Fibroblast of mammary gland (primary cell): ENCODE measurements around the gene FAM222A.

ENCODE experiments used
- DNase-seq: peaks from one replicate; pipeline ENCODE4 v3.0.0-alpha.2; 2010; ENCODE audit warnings: low read depth
- H3K4me3 ChIP-seq: 2 replicates; pipeline ENCODE4 v1.5.1; 2011; ENCODE audit warnings: low read depth, mild to moderate bottlenecking, low read length, moderate library complexity; ENCODE audit not compliant: control insufficient read depth
- TF ChIP-seq, protein P1 (sequence below): conservative IDR thresholded peaks from 2 replicates; pipeline ENCODE4 v1.5.1; 2011; ENCODE audit warnings: low read depth, low read length, inconsistent platforms; ENCODE audit not compliant: control insufficient read depth, insufficient read depth

FAM222A gene

GRCh38 chr12:109728921-109729320 lies 15.3 kb downstream of the FAM222A start:
- no peak overlapping the region for H3K4me3 ChIP-seq
- DNase-seq, result no peak
- TF ChIP-seq, protein P1, sequence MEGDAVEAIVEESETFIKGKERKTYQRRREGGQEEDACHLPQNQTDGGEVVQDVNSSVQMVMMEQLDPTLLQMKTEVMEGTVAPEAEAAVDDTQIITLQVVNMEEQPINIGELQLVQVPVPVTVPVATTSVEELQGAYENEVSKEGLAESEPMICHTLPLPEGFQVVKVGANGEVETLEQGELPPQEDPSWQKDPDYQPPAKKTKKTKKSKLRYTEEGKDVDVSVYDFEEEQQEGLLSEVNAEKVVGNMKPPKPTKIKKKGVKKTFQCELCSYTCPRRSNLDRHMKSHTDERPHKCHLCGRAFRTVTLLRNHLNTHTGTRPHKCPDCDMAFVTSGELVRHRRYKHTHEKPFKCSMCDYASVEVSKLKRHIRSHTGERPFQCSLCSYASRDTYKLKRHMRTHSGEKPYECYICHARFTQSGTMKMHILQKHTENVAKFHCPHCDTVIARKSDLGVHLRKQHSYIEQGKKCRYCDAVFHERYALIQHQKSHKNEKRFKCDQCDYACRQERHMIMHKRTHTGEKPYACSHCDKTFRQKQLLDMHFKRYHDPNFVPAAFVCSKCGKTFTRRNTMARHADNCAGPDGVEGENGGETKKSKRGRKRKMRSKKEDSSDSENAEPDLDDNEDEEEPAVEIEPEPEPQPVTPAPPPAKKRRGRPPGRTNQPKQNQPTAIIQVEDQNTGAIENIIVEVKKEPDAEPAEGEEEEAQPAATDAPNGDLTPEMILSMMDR, result no peak

DNA sequence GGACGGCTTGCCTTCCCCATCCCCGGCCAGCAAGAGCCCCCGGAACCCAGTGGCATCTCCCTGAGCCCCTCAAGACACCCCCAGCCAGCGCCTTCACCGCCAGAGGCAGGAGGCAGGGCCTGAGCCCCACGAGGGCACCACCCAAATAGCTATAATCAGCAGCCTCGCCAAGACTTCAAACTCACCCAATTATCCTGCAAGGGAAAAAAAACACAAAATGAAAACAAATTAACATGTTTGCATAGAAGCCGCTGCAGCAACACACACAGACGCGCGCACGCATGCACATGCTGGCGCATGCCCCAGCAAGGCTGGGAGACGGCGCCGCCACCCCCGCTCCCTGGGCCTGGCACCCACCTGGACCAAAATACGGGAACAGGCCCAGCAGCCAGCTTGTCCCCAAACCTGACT lies 15.8 kb downstream of the FAM222A start:
- TF ChIP-seq, protein P1, result no peak
- no peak for DNase-seq
- no peak overlapping the region for H3K4me3 ChIP-seq

DNA sequence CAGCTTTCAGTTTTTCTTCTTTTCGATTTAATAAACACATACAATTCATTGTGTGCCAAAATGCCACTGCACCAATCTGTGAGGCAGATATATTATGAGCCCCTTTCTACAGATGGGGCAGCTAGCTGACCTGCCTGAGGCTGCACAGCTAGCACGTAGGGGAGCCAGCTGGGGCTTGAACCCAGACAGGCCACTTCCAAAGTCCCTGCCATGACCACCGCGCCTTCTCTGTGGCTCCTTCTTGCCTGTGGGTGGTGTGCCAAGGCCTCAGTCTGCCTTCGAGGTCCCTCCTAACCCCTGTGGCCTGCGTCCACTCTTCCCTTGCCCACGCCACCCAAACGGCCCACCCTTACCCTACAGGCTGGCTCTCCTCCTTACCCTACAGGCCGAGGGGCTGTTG lies 16.2 kb downstream of the FAM222A start:
- H3K4me3 ChIP-seq, result no peak overlapping the region
- TF ChIP-seq, protein P1, result no peak
- DNase-seq, result no peak

DNA sequence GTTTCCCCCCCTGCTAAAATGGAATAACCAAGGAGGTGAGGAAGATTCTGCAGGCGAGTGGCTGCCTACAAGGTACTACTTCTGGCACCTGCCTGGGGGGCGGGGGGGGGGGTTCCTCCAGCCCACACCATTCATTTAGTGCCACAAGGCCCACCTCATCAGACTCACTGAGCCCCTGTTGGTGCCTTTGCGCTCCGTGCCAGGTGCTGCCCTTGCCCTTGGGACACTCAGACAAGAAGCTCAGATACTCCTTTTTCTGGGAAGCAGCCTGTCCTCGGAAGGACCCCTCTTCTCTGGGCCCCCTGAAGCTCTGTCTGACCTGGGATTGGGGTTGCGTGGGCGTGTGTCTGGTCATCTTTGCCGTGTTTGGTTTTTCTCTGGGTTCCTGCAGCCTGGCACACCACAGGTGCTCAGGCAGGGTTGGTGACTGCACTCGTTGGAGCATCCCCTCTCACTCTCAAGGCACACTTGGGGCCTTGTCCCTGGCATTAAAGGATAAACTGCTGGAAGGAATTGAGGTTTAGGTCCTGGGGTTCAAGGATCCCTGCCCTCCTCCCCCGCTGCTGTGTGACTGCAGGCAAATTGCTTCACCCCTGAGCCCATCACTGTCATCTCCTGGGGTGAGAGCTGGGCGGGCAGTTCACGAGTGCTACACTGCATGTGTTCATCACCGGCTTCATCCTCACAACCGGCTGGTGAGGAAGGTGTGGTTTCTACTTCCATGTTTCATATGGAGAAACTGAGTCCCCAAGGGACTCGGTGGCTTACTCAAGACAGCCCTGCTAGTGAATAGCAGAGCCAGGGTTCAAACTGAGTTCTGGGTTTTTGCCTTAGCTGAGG lies 16.9 kb downstream of the FAM222A start:
- DNase-seq, result no peak

GRCh38 chr12:109731231-109731731 lies 17.7 kb downstream of the FAM222A start:
- no peak for DNase-seq
- H3K4me3 ChIP-seq, result no peak overlapping the region
- TF ChIP-seq, protein P1, result no peak

More for the DNA sequence above, 16.9 kb downstream of the FAM222A start:
- TF ChIP-seq, protein P1, result no peak
- H3K4me3 ChIP-seq, result no peak overlapping the region

- H3K4me3 ChIP-seq, result no peak overlapping the region
- no peak for DNase-seq
- TF ChIP-seq, protein P1, result no peak
Observed at GRCh38 chr12:109731806-109732205, 18.2 kb downstream of the FAM222A start.
